WERI-Rb-1 (cell line): ENCODE data around the gene ANKRD42.

Experiments used
- DNase-seq: peaks from one replicate; pipeline ENCODE4 v3.0.0-alpha.2; 2020
- H3K27ac ChIP-seq: fragments of 250-450 bp; sonication (Bioruptor Pico); 2 replicates; pipeline ENCODE4 v1.5.1; 2020; ENCODE audit warnings: mild to moderate bottlenecking, moderate library complexity
- H3K27me3 ChIP-seq: fragments of 250-450 bp; sonication (Bioruptor Pico); 2 replicates; pipeline ENCODE4 v1.5.1; 2021; ENCODE audit warnings: mild to moderate bottlenecking, low read depth, moderate library complexity; ENCODE audit not compliant: insufficient read depth, severe bottlenecking
- H3K36me3 ChIP-seq: fragments of 250-450 bp; sonication (Bioruptor Pico); 2 replicates; pipeline ENCODE4 v1.5.1; 2020; ENCODE audit warnings: mild to moderate bottlenecking, moderate library complexity
- H3K4me3 ChIP-seq: 2 replicates; pipeline ENCODE4 v1.5.1; 2011; ENCODE audit warnings: low read depth, mild to moderate bottlenecking, control low read depth, low read length
- H3K9me3 ChIP-seq: fragments of 250-450 bp; sonication (Bioruptor Pico); 2 replicates; pipeline ENCODE4 v1.5.1; 2021; ENCODE audit warnings: mild to moderate bottlenecking, moderate library complexity; ENCODE audit not compliant: severe bottlenecking
- TF ChIP-seq, protein P1 (sequence below): IDR thresholded peaks from 2 replicates; pipeline ENCODE4 v1.5.1; 2011; ENCODE audit warnings: low read depth, mild to moderate bottlenecking, control low read depth, inconsistent platforms, low read length

Gene ANKRD42

DNA sequence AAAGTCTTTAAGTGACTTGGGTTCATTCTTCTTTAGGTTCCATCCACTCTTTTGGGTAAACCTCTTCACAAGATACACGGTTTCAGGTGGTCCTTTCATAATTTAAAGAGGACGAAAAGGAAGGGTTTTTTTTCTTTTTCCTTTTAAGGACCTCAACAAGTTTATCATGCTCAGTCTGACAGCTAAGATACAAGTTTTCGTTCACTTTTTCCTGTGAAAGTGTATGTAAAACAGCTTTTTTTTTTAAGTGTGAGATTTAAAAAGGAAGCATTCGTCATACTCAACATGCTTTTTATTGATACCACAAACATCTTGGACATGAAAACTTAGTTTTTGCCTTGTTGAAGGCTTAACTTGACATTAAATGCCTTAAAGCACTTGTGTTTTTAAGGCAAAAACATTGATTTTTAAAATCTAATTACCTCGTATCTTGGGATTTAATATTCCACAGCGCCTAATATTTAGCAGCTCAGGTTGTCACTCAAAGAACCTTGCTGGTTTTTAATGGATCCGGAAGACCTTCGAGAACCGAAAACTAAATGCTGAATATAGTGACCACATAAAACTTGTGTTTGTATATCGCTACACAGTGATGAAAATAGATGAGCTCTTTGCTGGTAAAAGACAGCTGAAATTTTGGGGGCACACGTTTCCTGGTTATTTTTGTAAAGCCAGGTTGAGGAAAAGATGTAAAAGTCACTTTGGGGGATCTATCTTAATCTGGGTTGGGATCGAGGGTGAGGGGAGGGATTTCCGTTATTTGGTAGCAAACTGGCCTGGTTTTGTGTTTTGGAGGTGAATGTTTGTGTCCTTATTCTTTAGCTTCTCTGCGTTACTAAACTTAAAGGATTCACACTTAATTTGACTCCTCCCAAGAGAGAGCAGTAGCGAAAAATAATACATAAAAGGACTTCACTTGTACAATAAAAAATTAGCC lies 34.3 kb upstream of the ANKRD42 start:
- Histone ChIP-seq H3K36me3 (peaks cover 56% of the 10 kb centered on the region), H3K4me3 (peak overlapping the region; percentile 100), H3K9me3 (no peaks in the 10 kb centered on the region), H3K27ac (no peak overlapping the region), H3K27me3 (no peaks in the 10 kb centered on the region)
- no peak for DNase-seq
- TF ChIP-seq, protein P1, sequence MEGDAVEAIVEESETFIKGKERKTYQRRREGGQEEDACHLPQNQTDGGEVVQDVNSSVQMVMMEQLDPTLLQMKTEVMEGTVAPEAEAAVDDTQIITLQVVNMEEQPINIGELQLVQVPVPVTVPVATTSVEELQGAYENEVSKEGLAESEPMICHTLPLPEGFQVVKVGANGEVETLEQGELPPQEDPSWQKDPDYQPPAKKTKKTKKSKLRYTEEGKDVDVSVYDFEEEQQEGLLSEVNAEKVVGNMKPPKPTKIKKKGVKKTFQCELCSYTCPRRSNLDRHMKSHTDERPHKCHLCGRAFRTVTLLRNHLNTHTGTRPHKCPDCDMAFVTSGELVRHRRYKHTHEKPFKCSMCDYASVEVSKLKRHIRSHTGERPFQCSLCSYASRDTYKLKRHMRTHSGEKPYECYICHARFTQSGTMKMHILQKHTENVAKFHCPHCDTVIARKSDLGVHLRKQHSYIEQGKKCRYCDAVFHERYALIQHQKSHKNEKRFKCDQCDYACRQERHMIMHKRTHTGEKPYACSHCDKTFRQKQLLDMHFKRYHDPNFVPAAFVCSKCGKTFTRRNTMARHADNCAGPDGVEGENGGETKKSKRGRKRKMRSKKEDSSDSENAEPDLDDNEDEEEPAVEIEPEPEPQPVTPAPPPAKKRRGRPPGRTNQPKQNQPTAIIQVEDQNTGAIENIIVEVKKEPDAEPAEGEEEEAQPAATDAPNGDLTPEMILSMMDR = no peak

DNA sequence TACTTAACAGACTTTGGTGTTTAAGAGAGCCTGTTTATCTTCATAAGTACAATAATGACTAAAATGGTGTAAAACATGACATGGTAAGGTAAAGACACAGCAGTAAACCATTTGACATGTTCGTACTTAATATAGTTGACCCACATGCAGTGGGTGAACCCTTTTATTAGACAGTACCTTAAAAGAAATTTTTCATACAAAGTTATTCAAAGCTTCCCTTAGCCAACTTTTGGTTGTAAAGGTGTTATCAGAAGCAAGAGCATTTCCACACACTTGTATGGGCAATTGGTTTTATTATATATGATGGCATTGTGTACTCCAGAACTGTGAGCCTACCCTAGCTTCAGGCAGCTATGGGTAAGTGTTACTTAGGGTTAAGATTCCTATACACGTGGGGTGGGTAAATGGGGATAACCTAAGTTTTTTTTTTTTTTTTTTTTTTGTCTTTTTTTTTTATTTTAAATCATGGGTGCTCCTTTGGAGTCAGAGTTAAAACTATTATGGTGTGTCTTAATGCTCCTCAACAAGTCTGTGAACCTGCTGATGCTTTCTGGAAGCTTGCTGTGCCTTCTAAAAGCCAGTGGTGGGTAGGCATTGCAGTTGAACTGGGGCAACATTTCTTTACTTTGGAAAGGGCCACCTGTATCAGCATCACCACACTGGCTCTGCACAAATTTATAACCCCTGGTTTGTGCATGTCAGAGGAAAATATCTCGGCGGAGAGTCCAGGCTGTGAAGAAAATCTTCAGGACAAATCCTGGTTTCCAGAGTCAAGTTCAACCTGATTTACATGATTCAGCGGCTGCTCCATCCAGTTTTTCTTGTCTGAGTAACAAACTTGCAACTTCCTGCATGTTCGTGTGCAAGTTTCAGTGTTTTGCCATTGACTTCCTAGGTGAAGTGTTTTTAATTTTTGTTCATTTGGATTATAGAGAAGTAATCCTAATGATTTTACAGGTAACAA lies 33.3 kb upstream of the ANKRD42 start:
- no peaks in the 10 kb centered on the region for H3K27me3 ChIP-seq
- TF ChIP-seq, protein P1 = no peak
- no peak for DNase-seq
- H3K9me3 ChIP-seq = no peaks in the 10 kb centered on the region
- peaks cover 65% of the 10 kb centered on the region for H3K36me3 ChIP-seq
- no peak overlapping the region for H3K4me3 ChIP-seq
- no peak overlapping the region for H3K27ac ChIP-seq

DNA sequence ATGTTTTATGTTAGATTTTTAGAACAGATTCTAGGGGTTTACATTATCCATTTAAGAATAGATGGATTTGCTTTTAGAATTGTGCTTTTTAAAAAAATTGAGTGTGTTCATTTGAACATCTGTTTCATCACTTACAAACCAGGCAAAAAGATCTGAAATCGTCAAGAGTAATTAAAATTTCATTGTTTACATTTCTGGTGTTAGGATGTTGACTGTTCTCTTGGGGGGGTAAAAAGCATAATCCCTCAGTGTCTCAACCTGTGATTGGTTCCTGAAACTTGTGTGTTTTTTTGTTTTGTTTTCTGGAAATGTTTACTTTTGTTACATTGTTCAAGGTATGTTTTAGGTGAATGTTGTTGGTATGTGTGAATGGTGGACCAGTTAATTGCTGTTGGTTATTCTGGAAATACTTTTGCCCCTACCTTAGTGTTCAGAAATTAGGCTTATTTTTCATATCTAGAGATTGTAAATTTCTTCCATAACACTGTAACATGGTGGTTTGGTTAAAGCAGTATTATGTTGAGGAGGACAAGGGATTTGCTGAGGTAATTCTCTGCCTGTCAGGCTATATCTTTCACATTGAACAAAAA lies 31.8 kb upstream of the ANKRD42 start:
- no peaks in the 10 kb centered on the region for H3K9me3 ChIP-seq
- TF ChIP-seq, protein P1 = no peak
- H3K27ac ChIP-seq = no peak overlapping the region
- H3K4me3 ChIP-seq = no peak overlapping the region
- H3K36me3 ChIP-seq = peaks cover 81% of the 10 kb centered on the region
- no peak for DNase-seq
- H3K27me3 ChIP-seq = no peaks in the 10 kb centered on the region

DNA sequence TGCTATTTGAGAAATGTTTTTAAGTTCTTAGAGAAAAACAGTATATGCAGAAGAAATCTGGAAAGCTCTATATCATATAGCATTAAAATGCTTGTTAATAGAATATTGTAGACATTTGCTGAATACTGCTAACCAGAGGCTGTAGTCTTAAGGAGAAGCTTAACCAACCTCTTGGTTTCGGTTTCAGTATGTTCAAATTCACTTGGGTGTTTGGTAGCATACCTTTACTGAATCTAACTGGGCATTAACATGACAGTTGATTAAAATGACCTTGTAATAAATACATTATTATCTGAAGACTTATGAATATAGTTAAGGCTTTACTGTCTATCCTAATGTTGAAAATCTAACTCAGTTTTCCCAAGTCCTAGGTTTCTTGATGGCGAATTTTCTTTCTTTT lies 31.1 kb upstream of the ANKRD42 start:
- DNase-seq = no peak
- no peaks in the 10 kb centered on the region for H3K9me3 ChIP-seq

DNA sequence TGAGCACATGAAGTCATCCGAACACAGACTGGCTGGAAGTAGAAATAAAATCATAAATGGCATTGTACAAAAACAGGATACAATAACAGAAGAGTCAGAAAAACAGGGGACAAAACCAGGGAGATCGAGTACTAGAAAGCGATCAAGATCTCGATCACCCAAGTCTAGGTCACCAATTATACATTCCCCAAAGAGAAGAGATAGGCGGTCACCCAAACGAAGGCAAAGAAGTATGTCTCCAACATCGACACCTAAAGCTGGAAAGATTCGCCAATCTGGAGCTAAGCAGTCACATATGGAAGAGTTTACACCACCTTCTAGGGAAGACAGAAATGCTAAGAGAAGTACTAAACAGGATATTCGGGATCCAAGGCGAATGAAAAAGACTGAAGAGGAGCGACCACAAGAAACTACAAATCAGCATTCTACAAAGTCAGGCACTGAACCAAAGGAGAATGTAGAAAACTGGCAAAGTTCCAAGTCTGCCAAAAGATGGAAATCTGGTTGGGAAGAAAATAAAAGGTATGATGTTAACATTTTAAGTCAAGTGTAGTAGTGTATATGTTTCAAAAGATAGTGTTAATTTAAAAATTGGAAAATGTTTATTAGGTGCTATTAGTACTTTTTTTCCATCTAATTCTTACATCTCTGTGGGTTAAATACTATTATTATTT lies 27.2 kb upstream of the ANKRD42 start:
- H3K36me3 ChIP-seq = peaks cover 88% of the 10 kb centered on the region
- H3K4me3 ChIP-seq = no peak overlapping the region
- no peak for DNase-seq
- no peaks in the 10 kb centered on the region for H3K27me3 ChIP-seq
- TF ChIP-seq, protein P1 = no peak
- H3K9me3 ChIP-seq = no peaks in the 10 kb centered on the region
- H3K27ac ChIP-seq = no peak overlapping the region

More for the DNA sequence above, 31.1 kb upstream of the ANKRD42 start:
- peaks cover 84% of the 10 kb centered on the region for H3K36me3 ChIP-seq
- H3K27ac ChIP-seq = no peak overlapping the region
- H3K27me3 ChIP-seq = no peaks in the 10 kb centered on the region
- TF ChIP-seq, protein P1 = no peak
- no peak overlapping the region for H3K4me3 ChIP-seq
